Measurements from ENCODE around the gene AK5. TPM values are rescaled to one million over a fixed set of nuclear protein-coding genes. Genes with fewer than 3 reads are reported as not detected.

The AK5 gene
- total and polyA plus RNA-seq, 2 of the 13 experiments (the other 11 are each of a cell fraction or from before 2014, with no cell fraction given) = not detected

- Histone ChIP-seq H4K20me1 (ENCODE audit: insufficient read depth, low read length) (no peaks in the 10 kb centered on the region), H3K4me1 (ENCODE audit: insufficient read depth, low read length) (no peaks in the 10 kb centered on the region), H3K36me3 (replicated peaks in 1 of 2; ENCODE audit: control insufficient read depth in 1 of 2, insufficient read depth in 2 of 2, low read length in 2 of 2) (no peaks in the 10 kb centered on the region), H3K9me3 (ENCODE audit: low read length) (no peaks in the 10 kb centered on the region), H3K4me3 (replicated peaks in 1 of 3; ENCODE audit: insufficient read depth in 1 of 3, low read depth in 2 of 3, low read length in 3 of 3) (no peak overlapping the region), H3K4me2 (ENCODE audit: low read depth, low read length) (no peak overlapping the region), H3K79me2 (ENCODE audit: insufficient read depth, low read length) (no peaks in the 10 kb centered on the region), H3K27ac (ENCODE audit: extremely low read length, insufficient read depth, low read length) (no peak overlapping the region), H3K27me3 (ENCODE audit: control insufficient read depth in 1 of 2, insufficient read depth in 2 of 2, low read length in 2 of 2) (no peaks in the 10 kb centered on the region; a peak in 1 of 5 replicates), H2AFZ (ENCODE audit: low read length) (no peak overlapping the region), H3K9ac (ENCODE audit: insufficient read depth, low read depth, low read length) (no peak overlapping the region)
- ATAC-seq (no peak), FAIRE-seq (no peak), DNase-seq (ENCODE audit: low spot score) (no peak)
- 3% methylated on average over 8 of the region's 8 CpGs for WGBS (ENCODE audit: low lambda C conversion rate)
- ChIA-PET POLR2A (no interaction called here), CTCF (ENCODE audit: low intra/inter-chr PET ratio, low total read pairs) (no interaction called here)
- in situ Hi-C loops (cut with HindIII; ENCODE audit: extremely low pct_ligation_motif_present, low pct_unique_long_range_greater_than_20kb) (no loop called here), intact Hi-C loops (cut with micrococcal nuclease; ENCODE audit: unreplicated experiment) (no loop called here)
- TF ChIP-seq CENPT (CRISPR knock-in tag; IDR thresholded peaks at IDR 0.05; ENCODE audit: low read depth) (no peak), GTF3A (CRISPR knock-in tag; conservative IDR thresholded peaks at IDR 0.05) (no peak), ZNF644 (CRISPR knock-in tag; IDR thresholded peaks at IDR 0.05; ENCODE audit: low read depth) (no peak), TP53 (CRISPR knock-in tag; conservative IDR thresholded peaks at IDR 0.05) (no peak), SP2 (CRISPR knock-in tag; IDR thresholded peaks at IDR 0.05) (no peak), SMYD3 (CRISPR knock-in tag; IDR thresholded peaks at IDR 0.05) (no peak), CERS6 (CRISPR knock-in tag; IDR thresholded peaks at IDR 0.05) (no peak), ZNF557 (CRISPR knock-in tag; IDR thresholded peaks at IDR 0.05) (no peak)
- BruUV-seq (replicated peaks) = no TSS peak
These were observed 27.2 kb downstream of the AK5 start for GRCh38 chr1:77308889-77309621.

DNA sequence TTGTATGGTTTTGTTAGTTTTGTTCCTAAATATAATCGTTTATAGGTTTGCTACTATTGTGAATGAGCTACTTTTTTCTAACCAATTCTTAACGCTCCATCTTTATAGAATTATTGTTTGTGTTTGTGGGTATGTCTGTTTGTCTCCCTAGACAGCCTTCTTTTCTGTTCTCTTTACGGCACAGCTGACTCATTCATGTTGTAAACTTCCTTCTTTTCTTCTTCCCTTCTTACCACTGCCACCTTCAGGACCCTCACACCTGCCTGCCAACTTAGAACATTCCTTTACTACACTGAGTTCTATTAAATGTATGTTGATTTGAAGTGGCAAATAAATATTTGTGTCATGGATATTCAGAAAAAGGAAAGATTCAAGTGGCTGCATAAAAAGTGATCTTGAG lies 29.1 kb downstream of the AK5 start:
- Histone ChIP-seq H3K27me3 (ENCODE audit: control insufficient read depth in 1 of 2, insufficient read depth in 2 of 2, low read length in 2 of 2) (no peaks in the 10 kb centered on the region; a peak in 2 of 5 replicates), H3K36me3 (replicated peaks in 1 of 2; ENCODE audit: control insufficient read depth in 1 of 2, insufficient read depth in 2 of 2, low read length in 2 of 2) (no peaks in the 10 kb centered on the region), H3K4me1 (ENCODE audit: insufficient read depth, low read length) (no peaks in the 10 kb centered on the region), H3K9ac (ENCODE audit: insufficient read depth, low read depth, low read length) (no peak overlapping the region), H2AFZ (ENCODE audit: low read length) (no peak overlapping the region), H3K4me2 (ENCODE audit: low read depth, low read length) (no peak overlapping the region), H3K9me3 (ENCODE audit: low read length) (no peaks in the 10 kb centered on the region), H4K20me1 (ENCODE audit: insufficient read depth, low read length) (no peaks in the 10 kb centered on the region), H3K4me3 (replicated peaks in 1 of 3; ENCODE audit: insufficient read depth in 1 of 3, low read depth in 2 of 3, low read length in 3 of 3) (no peak overlapping the region), H3K27ac (ENCODE audit: extremely low read length, insufficient read depth, low read length) (no peak overlapping the region), H3K79me2 (ENCODE audit: insufficient read depth, low read length) (no peaks in the 10 kb centered on the region)
- DNase-seq (ENCODE audit: low spot score) (no peak), ATAC-seq (no peak), FAIRE-seq (no peak)
- POLR2A ChIA-PET = no interaction called here
- intact Hi-C loops (cut with micrococcal nuclease; ENCODE audit: unreplicated experiment) (loop anchor here (10.0 kb wide), 1 partner anchor 96 kb away; the partner anchor contains the start of gene PIGK), in situ Hi-C loops (cut with HindIII; ENCODE audit: extremely low pct_ligation_motif_present, low pct_unique_long_range_greater_than_20kb) (no loop called here)
- WGBS (ENCODE audit: low lambda C conversion rate) = 16% methylated on average over 3 of the region's 3 CpGs
- no TSS peak for BruUV-seq (replicated peaks)
- TF ChIP-seq CREB3 (CRISPR knock-in tag; IDR thresholded peaks at IDR 0.05) = no peak
- no peak for TF ChIP-seq ZNF577 (CRISPR knock-in tag; IDR thresholded peaks at IDR 0.05; ENCODE audit: borderline replicate concordance, low read depth)
- no peak for TF ChIP-seq GZF1 (CRISPR knock-in tag; IDR thresholded peaks at IDR 0.05)
- TF ChIP-seq, protein P1, sequence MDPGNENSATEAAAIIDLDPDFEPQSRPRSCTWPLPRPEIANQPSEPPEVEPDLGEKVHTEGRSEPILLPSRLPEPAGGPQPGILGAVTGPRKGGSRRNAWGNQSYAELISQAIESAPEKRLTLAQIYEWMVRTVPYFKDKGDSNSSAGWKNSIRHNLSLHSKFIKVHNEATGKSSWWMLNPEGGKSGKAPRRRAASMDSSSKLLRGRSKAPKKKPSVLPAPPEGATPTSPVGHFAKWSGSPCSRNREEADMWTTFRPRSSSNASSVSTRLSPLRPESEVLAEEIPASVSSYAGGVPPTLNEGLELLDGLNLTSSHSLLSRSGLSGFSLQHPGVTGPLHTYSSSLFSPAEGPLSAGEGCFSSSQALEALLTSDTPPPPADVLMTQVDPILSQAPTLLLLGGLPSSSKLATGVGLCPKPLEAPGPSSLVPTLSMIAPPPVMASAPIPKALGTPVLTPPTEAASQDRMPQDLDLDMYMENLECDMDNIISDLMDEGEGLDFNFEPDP (CRISPR knock-in tag; conservative IDR thresholded peaks at IDR 0.05) = no peak
- TF ChIP-seq GLI4 (CRISPR knock-in tag; IDR thresholded peaks at IDR 0.05; ENCODE audit: borderline replicate concordance) = no peak
- TF ChIP-seq ZNF607 (CRISPR knock-in tag; IDR thresholded peaks at IDR 0.05; ENCODE audit: borderline replicate concordance) = no peak
- no peak for TF ChIP-seq ZNF460 (CRISPR knock-in tag; IDR thresholded peaks at IDR 0.05; ENCODE audit: borderline replicate concordance)
- no peak for TF ChIP-seq SP5 (CRISPR knock-in tag; IDR thresholded peaks at IDR 0.05; ENCODE audit: borderline replicate concordance, low read depth)
- TF ChIP-seq ZNF30 (CRISPR knock-in tag; IDR thresholded peaks at IDR 0.05) = no peak
- CTCF ChIA-PET (ENCODE audit: low intra/inter-chr PET ratio, low total read pairs) = no interaction called here
